NCI-H1930 (cell line): ENCODE data around the gene TBCK.
"Not testable (repeated sequence)": the region's sequence is repeated elsewhere in the genome, so short reads cannot be mapped to it uniquely, and the experiment has no call there.

Source experiments
- DNase-seq, 2 experiments: peaks; one replicate each; lab custom pipeline; 2025; lab: John Stamatoyannopoulos, UW

Gene TBCK

GRCh38 chr4:106114270-106114669 lies 201.7 kb downstream of the TBCK start:
- DNase-seq: no peak

- DNase-seq: not testable (repeated sequence)
These were observed 204.1 kb downstream of the TBCK start for GRCh38 chr4:106111778-106112469.

DNA sequence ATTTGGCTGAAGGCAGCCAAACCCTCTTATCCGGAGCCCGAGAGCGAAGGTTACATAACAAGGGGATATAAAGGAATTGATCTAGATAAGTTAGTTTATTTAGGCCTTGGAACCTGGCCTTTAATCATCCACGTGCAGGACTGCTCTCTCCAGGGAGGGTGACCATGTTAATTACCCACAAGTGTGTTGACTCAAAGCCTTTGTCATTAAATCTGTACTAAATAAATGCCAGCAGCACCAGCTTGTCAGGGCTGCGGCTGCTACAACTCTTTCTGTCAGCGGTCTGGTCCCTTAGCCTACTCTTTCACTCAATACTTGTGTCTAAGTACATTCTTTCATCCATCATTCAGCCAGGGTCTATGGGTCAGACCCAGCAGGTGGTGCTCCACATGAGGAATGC lies 206.1 kb downstream of the TBCK start:
- no peak for DNase-seq

- no peak for DNase-seq
These were observed 210.3 kb downstream of the TBCK start for GRCh38 chr4:106105697-106106096.

- DNase-seq: no peak
These were observed 211.7 kb downstream of the TBCK start for GRCh38 chr4:106104276-106104675.

- DNase-seq: no peak
These were observed 219.6 kb downstream of the TBCK start for GRCh38 chr4:106096454-106096853.

DNA sequence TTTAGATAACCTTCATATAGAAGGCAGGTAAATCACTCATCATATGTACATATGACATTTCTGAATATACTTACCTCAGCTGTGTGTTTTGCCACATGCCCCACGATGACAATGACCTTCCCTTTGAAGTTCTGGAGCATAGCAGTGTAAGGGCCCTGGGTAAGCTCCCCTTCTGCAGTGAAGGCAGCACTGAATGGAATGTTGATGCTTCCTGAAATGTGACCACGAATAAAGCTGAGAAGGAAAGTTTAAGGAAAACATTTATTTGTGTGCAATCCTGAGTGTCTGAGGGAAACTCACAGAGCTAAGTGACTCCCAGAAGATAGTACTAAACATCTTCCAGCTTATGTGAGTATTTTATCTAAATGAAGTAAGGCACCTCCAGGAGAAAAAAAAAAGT lies 220.6 kb downstream of the TBCK start:
- no peak for DNase-seq

GRCh38 chr4:106092361-106093040 lies 223.5 kb downstream of the TBCK start:
- DNase-seq: no peak

- no peak for DNase-seq
These were observed 225.2 kb downstream of the TBCK start for GRCh38 chr4:106090826-106091225.

DNA sequence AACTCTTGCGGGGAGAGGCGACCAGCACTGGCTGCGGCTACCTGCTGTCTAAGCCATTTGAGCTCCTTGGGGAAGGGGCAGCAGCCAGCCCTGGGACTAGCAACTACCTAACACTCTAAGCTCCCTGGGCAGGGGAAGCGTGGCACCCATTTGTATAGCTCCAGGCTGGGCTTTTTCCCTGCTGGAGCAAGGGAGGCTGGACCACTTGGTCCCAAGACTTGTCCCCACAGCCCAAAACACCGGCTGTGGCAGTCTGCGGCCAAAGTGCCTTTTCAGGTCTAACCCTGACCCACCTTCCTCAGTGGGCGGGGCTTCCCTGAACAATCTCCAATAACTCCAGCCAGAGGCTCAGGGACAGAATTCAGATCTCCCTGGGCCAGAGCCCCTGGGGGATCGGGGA lies 232.9 kb downstream of the TBCK start:
- DNase-seq: no peak

DNA sequence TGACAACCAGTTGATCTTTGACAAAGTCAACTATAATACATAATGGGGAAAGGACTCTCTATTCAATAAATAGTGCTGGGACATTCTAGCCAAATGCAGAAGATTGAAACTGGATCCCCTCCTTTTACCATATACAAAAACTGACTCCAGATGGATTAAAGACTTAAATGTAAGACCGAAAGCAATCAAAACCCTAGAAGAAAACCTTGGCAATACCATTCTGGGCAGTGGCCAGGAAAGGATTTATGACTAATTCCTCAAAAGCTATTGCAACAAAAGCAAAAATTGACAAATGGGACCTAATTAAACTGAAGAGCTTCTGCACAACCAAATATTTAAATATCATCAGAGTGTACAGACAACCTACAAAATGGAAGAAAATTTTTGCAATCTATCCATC lies 235.6 kb downstream of the TBCK start:
- no peak for DNase-seq

DNA sequence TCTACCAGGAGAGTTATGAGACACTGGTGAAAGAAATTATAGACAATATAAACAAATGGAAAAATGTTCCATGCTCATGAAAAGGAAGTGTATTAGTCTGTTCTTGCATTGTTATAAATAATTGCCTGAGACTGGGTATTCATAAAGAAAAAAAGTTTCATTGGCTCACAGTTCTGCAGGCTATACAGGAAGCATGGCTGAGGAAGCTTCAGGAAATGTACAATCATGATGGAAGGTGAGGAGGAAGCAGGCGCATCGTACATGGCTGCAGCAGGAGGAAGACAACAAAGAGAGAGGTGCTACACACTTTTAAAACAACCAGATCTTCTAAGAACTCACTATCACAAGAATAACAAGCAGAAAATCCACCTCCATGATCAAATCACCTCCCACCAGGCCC lies 236.4 kb downstream of the TBCK start:
- DNase-seq: no peak

DNA sequence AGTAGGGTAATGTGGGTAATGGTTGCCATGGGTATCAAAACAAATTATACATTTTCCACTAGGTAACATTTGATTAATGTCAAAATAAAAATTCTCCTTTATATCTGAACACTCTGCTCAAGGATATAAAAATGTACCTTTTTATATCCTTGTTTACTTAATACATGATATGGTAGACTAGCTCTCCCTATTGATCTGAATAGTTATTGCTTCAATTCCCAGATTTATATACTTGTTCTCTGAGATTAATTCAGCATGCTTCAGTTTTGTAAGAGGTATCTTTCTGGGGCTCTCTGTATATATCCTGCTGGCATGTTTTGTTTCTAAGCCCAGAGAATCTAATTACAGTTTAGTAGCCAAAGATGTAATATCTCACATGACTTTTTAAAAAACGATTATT lies 251.0 kb downstream of the TBCK start:
- DNase-seq: no peak

GRCh38 chr4:106063009-106063408 lies 253.0 kb downstream of the TBCK start:
- DNase-seq: no peak

GRCh38 chr4:106062452-106062875 lies 253.5 kb downstream of the TBCK start:
- DNase-seq: no peak

DNA sequence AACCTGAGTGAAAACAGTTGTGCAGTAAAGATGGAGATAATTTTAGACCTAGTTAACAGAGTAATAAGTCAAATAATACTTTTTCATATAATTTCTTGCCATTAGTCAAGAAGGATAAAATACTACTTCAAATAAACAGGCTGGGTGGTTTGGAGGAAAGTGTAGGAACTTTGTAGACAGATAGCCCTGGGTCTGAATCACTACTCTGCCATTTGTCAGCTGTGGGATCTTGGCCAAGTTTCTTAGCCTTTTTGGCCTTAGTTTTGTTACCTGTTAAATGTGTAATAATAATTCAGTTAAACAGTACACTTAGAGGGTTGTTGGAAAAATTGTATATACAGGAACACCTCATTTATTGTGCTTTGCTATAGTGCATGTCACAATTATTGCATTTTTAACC lies 257.1 kb downstream of the TBCK start:
- no peak for DNase-seq

DNA sequence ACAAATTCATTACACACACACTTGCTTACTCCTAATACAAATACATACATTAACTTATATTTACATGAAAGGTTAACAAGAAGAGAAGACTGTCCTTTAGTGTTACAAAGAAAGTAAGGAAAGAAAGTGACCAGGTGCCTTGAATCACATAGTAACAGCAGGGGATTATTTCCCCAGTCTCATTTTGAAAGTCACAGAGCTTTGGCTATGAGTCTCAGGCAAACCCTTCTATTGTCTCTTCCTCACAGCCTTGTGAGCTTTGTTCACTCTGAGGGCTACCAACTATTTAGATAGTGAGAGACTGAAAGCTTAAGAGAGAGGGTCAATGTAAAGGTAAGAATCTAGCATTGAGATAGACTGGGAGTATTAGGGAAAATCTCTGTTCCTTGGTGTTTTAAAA lies 259.1 kb downstream of the TBCK start:
- DNase-seq: no peak

DNA sequence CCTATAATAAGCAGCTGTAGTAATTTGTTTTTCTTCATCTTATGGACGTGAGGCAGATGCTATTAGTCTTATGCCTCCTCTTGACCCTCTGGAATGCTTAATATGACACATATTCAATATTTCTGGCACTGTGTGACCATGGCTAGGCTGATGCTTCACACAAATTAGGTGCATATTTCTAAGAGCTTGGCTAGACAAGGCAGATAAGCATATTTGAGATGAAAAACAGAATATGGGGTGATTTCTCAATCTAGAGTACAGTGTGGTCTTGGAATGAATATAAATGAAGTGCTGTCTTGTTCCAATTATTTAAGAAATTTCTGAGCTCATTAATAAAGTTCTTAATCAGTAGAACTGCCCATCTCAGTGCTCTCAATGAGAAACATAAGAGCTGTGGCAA lies 264.5 kb downstream of the TBCK start:
- DNase-seq: no peak

GRCh38 chr4:106049490-106049889 lies 266.5 kb downstream of the TBCK start:
- no peak for DNase-seq

GRCh38 chr4:106048250-106048971 lies 267.6 kb downstream of the TBCK start:
- no peak for DNase-seq

GRCh38 chr4:106046083-106046482 lies 269.9 kb downstream of the TBCK start:
- DNase-seq: no peak

- no peak for DNase-seq
These were observed 274.6 kb downstream of the TBCK start for GRCh38 chr4:106041294-106042002.

DNA sequence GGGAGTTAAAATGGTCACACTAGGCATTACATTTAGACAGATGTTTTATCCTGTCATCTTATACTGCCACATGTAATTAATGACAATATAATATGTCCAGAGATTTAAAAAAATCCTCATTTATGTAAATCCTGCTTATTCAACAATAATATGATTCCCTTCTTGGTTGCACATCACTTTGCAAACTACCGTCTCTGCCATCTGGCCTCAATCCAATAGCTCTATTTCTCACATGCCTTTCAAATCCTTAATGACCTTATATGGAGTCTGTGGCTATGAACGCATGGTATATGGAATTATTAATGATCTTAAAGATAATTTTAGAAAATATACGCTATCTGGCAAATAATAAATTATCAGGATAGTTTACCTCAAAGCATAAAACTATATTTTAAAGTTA lies 276.2 kb downstream of the TBCK start:
- DNase-seq: no peak
